Nephron (organoid): ENCODE measurements around the gene CAB39.
A peak's percentile ranks its signal among the peaks of the same experiment; 100 is the strongest.

Source experiments
- H3K27ac Mint-ChIP-seq, 3 experiments: 2 replicates each; pipeline ENCODE4 v1.8.0; 2020; ENCODE audit warnings: mixed read lengths in 3 of 3, mild to moderate bottlenecking in 2 of 3, moderate library complexity in 1 of 3
- H3K27me3 Mint-ChIP-seq: 2 replicates; pipeline ENCODE4 v1.8.0; 2021; ENCODE audit warnings: low read depth, mild to moderate bottlenecking, moderate library complexity, mixed read lengths
- H3K36me3 Mint-ChIP-seq: 2 replicates; pipeline ENCODE4 v1.8.0; 2020; ENCODE audit warnings: low read depth, mixed read lengths
- H3K4me1 Mint-ChIP-seq: 2 replicates; pipeline ENCODE4 v1.8.0; 2020; ENCODE audit warnings: mixed read lengths
- H3K4me3 Mint-ChIP-seq, 3 experiments: 2 replicates each; pipeline ENCODE4 v1.8.0; 2020; ENCODE audit warnings: mild to moderate bottlenecking in 3 of 3, mixed read lengths in 3 of 3, moderate library complexity in 2 of 3
- H3K9me3 Mint-ChIP-seq: 2 replicates; pipeline ENCODE4 v1.8.0; 2020; ENCODE audit warnings: mixed read lengths
- CTCF ChIP-seq, 3 experiments: fragments of 200-600 bp; sonication (generic); IDR thresholded peaks; one replicate each; pipeline ENCODE4 v1.5.0; 2021; ENCODE audit warnings: antibody characterized with exemption in 3 of 3; ENCODE audit not compliant: unreplicated experiment in 3 of 3

The CAB39 gene

DNA sequence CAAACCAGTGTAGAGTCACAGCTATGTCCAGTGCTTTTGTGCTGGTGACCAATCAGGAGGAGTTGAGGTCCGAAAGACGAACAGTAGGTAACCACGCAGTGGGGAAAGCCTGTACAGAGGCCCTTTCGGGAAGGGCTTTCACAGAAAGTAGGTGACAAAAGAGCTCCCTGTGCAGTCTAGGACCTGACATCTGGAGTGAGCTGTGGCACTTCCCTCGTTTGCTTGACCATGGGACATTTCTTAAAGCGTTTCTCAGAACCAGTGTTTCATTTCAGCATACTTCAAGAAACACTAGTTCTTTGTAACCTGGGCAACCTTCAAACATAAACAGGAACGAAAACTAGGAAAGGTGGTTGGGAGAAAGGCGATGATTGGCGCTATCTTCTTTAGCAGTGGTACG lies 96.4 kb downstream of the CAB39 start:
- no peak overlapping the region for H3K27ac Mint-ChIP-seq
- peaks cover 10% of the 10 kb centered on the region for H3K4me1 Mint-ChIP-seq
- no peaks in the 10 kb centered on the region for H3K27me3 Mint-ChIP-seq
- H3K36me3 Mint-ChIP-seq = peaks cover 41% of the 10 kb centered on the region
- no peak overlapping the region for H3K4me3 Mint-ChIP-seq
- no peaks in the 10 kb centered on the region for H3K9me3 Mint-ChIP-seq
- TF ChIP-seq CTCF (IDR thresholded peaks at IDR 0.05; ENCODE audit: unreplicated experiment in 3 of 3) = no peak

GRCh38 chr2:230809677-230810251 lies 97.1 kb downstream of the CAB39 start:
- Mint-ChIP-seq H3K36me3 (peaks cover 37% of the 10 kb centered on the region), H3K9me3 (no peaks in the 10 kb centered on the region), H3K27me3 (no peaks in the 10 kb centered on the region), H3K4me3 (no peak overlapping the region), H3K4me1 (peaks cover 10% of the 10 kb centered on the region), H3K27ac (no peak overlapping the region)
- TF ChIP-seq CTCF (IDR thresholded peaks at IDR 0.05; ENCODE audit: unreplicated experiment in 3 of 3) = peak in 1 of 3 experiments; percentile 27

- no peaks in the 10 kb centered on the region for H3K27me3 Mint-ChIP-seq
- no peak overlapping the region for H3K4me3 Mint-ChIP-seq
- TF ChIP-seq CTCF (IDR thresholded peaks at IDR 0.05; ENCODE audit: unreplicated experiment in 3 of 3) = no peak
- peak overlapping the region in 1 of 3 experiments; percentile 52 for H3K27ac Mint-ChIP-seq
- H3K9me3 Mint-ChIP-seq = no peaks in the 10 kb centered on the region
- peaks cover 10% of the 10 kb centered on the region for H3K4me1 Mint-ChIP-seq
- peaks cover 39% of the 10 kb centered on the region for H3K36me3 Mint-ChIP-seq
Measured at GRCh38 chr2:230811508-230811907, 98.9 kb downstream of the CAB39 start.

GRCh38 chr2:230812033-230812432 lies 99.4 kb downstream of the CAB39 start:
- TF ChIP-seq CTCF (IDR thresholded peaks at IDR 0.05; ENCODE audit: unreplicated experiment in 3 of 3) = no peak
- Mint-ChIP-seq H3K36me3 (peaks cover 44% of the 10 kb centered on the region), H3K4me1 (peaks cover 10% of the 10 kb centered on the region), H3K4me3 (no peak overlapping the region), H3K27ac (peak overlapping the region in 1 of 3 experiments; percentile 52), H3K9me3 (no peaks in the 10 kb centered on the region), H3K27me3 (no peaks in the 10 kb centered on the region)

DNA sequence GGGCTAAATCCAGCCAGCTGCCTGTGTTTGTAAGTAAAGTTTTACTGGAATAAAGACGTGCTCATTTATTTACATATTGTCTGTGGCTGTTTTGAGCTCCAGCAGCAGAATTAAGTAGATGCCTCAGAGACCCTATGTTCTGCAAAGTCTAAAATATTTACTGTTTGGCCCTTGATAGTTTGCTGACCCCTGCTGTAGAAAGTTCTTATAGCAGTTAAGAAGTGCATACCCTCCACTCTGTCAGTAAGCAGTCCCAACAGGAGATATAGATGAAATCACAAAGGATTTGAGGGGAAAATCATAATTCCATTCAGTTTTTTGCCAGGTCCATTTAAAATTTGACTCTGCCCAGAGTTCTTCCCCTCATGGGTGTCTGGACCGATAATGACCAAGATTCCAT lies 102.0 kb downstream of the CAB39 start:
- Mint-ChIP-seq H3K36me3 (peaks cover 52% of the 10 kb centered on the region), H3K27me3 (no peaks in the 10 kb centered on the region), H3K4me3 (no peak overlapping the region), H3K27ac (peak overlapping the region in 1 of 3 experiments; percentile 57), H3K4me1 (peaks cover 10% of the 10 kb centered on the region), H3K9me3 (no peaks in the 10 kb centered on the region)
- TF ChIP-seq CTCF (IDR thresholded peaks at IDR 0.05; ENCODE audit: unreplicated experiment in 3 of 3) = peak; percentile 13 to 46 (median 41)

DNA sequence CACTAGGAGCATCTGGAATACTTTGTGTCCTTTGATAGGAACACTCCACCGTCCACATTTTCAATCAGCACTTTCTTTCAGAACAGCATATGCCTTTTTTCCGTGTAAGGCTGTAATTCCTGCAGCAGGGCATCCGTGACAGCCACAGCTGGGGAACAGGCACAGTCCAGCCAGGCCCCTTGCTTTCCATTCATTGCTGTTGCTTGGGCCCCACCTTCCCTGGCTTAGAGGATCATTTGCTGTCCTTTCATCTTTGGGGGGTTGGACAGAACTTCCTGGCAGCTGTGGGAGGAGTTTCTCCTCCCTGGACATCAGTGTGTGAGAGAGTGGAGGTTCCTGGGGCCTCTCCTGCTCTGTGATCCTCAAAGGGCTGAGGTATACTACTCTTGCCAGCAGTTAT lies 102.4 kb downstream of the CAB39 start:
- H3K4me1 Mint-ChIP-seq = peaks cover 10% of the 10 kb centered on the region
- peaks cover 50% of the 10 kb centered on the region for H3K36me3 Mint-ChIP-seq
- H3K27ac Mint-ChIP-seq = peak overlapping the region in 1 of 3 experiments; percentile 57
- H3K4me3 Mint-ChIP-seq = no peak overlapping the region
- no peak for TF ChIP-seq CTCF (IDR thresholded peaks at IDR 0.05; ENCODE audit: unreplicated experiment in 3 of 3)
- H3K9me3 Mint-ChIP-seq = no peaks in the 10 kb centered on the region
- H3K27me3 Mint-ChIP-seq = no peaks in the 10 kb centered on the region
